NCI-H2196 (cell line): ENCODE results near the gene BTBD1.

ENCODE experiments used
- DNase-seq: peaks from one replicate; lab custom pipeline; 2025; ENCODE audit not compliant: unreplicated experiment; lab: John Stamatoyannopoulos, UW

BTBD1 gene

DNA sequence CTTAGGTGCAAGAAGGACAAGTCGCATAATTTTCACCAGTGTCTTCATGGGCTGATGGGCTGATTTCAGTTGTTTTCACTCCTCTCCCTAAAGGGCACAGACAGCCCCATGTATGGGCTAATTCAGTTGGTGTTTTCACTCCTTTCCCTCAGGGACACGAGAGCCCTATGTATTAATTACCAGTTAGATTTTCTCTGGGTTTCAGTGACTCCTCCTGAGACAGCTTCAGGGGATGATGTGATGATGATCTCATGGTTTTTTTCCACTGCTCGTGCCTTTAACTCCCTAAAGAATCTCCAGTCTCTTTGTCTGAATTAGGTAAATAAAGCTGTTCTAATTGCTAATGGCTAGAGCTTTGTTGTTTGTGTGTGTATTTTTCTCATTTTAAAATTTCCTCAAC lies 71.1 kb downstream of the BTBD1 start:
- no peak for DNase-seq

DNA sequence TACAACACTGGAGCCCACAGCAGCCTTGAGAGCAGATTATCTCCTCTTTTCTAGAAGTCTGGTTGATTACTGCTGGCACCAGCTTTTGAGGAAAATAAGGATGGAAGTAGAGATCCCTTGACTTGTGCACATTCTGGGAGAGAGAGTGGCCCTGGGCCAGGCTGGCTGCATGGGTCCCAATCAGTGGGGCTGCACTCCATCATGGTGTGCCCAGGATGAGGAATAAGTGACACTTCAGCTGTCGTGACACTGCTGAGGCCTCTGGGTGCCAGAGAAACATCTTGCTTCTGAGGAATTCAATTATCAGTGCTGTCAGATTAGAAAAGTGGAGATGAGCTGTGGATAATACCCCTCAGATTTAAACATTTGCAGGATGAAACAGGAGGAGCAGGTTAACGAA lies 72.0 kb downstream of the BTBD1 start:
- no peak for DNase-seq

DNA sequence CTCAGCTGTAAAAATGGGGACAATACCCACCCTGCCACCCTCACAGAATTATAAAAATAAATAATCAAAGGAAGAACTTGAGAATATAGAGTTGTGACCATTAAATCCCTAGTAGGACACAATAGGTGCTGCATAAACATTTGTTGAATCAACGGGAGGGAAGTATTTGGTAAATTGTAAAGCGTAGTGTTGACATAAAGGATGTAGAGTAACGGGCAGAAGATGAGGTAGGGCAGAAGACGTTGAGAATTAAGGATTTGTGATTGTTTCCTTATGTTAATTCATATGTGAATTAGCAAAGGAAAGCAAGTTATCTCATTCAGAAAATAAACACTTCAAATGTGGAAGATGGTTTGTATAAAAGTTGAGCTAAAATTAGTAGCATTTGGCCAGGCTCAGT lies 73.9 kb downstream of the BTBD1 start:
- no peak for DNase-seq

DNA sequence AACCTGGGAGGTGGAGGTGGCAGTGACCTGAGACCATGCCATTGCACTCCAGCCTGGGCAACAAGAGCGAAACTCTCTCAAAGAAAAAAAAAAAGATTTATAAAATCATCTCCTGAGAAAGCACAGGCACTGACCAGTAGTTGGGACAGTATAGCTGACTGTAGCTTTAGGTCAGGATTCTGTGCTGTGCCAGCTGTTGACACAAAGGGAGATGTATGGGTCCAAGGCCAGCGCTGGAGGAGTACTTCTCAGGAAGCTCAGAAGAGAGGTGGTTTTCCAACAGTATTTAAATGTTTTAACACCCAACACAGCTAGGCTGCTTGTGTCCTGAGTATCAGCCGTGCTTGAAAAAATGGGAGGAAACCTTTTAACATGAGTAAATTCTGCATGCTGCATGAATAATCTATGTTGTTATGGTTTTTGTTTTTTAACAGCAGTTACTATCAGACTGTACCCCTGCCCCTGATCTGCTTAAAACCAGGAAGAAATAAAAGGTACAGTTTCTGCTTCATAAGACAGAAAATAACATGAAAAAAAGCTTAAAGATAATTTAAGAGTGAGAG lies 74.5 kb downstream of the BTBD1 start:
- no peak for DNase-seq

DNA sequence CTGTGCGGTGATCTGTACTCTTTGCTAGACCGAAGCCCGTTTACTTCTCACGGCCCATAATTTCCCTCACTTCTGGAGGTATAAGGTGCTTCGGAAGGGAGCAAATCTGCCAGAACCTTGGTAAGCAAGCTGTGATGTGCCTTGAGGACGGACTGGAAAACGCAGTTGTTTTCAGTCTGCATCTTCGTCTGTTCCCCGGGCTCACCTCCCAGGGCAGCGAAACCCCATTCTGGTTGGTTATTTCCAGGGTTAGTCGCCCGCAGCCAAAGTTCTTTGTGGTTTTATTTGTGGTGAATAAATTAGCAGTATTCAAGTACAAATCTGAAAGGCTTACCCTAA lies 80.6 kb downstream of the BTBD1 start:
- DNase-seq: no peak

DNA sequence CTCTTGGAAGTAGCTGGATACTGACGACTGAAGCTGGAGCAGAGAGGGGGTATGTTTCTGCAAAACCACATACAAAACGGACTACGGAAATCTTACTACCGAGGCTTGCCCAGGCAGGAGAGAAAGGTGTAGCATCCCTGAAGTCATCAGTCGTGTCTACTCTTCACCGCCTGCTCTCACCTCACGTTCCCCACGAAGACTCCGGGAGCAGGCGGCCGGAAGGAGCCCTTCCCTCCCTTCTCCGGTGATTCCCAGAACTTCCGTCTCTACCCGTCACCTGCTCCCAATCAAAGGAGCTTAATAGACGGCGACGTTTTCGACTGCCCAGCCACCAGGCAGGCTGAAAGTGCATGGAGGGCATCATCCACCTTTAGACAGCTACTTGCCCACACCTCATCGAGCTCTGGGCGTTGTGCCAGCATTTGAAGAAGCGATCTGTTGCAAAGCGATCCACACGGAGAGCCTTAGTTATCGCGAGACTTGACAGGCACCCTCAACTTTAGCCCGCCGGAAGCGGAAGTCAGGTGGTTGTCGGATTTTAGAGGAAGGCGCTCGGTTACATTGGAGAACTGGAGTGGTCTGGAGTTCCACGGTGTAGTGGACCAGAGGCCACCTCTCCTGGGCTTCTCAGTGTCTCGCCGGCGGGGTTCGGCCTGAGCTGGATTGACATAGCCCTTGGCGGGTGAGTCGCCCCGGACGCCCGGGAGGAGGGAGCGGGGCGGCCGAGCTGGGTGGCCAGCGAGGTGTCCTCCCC lies 81.2 kb downstream of the BTBD1 start, which contains the start of gene RAMAC:
Gene RAMAC (plus strand): TSS at position 523 of the 754 bp plus-strand sequence. CDS start 2,809 bp downstream, outside the sequence.
- peak; percentile 90 for DNase-seq

DNA sequence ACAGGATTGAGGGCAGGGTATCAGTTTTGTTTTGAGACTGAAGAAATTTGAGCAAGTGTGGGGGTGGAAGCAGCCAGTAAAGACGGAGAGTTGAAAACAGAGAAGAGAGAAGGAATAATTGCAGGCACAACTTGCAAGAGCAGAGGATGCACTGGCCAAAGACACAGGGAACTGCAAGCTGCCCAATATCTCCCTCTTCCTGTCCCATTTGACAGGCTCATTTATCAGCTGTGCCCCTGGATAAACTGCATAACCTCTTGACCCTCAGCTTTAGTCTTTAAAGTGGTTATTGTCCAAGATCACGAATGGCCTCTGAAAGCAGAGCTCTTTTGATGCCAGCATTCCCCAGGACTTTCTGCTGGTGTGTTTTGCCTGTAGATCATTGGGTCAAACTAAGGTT lies 86.1 kb downstream of the BTBD1 start:
- DNase-seq: no peak

DNA sequence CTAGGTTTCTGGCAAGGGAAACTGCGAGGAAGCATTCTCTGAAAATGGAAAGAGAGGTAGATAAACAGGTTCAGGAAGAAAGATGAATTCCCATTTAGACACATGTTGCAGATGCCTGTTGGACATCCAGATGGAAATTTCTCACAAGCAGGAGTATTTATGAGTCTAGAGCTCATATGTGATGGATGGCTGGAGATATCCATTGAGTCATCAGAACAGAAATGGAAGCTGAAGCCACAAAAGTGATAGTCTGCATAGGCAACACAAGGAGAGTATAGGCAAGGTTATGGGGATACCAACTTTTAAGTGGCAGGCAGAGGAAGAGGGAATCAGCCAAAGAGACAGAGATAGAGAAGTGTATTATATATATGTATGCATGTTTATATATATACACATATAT lies 87.3 kb downstream of the BTBD1 start:
- DNase-seq: no peak

DNA sequence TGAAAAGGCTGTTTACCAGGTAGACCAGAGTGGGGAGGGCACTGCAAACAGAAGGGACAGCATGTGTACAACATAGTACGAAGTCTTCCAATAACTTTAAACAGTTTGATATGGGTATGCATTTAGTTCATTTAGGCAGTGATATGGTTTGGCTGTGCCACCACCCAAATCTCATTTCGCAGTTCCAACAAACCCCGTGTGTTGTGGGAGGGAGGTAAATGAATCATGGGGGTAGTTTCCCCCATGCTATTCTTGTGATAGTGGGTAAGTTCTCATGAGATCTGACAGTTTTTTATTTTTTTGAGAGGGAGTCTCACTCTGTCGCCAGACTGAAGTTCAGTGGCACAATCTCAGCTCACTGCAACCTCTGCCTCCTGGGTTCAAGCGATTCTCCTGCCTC lies 88.6 kb downstream of the BTBD1 start:
- no peak for DNase-seq

DNA sequence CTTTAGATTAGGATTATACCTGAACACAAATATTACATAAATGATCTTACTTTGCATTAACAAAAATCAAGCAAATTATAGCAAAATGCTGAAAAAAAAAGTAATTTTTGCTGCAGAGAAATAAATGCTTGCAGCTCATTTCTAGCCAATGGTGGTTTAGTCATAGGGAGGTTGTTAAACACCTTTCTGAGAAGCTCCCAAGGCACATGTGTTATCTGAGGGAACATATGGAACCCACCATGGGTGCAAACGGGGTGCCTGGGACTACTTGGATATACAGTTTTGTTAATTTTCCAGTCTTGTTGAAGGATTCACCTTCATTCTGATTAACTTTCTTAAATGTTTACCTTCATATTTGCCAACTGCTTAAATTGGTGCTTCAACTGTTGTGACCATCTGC lies 90.0 kb downstream of the BTBD1 start:
- no peak for DNase-seq

DNA sequence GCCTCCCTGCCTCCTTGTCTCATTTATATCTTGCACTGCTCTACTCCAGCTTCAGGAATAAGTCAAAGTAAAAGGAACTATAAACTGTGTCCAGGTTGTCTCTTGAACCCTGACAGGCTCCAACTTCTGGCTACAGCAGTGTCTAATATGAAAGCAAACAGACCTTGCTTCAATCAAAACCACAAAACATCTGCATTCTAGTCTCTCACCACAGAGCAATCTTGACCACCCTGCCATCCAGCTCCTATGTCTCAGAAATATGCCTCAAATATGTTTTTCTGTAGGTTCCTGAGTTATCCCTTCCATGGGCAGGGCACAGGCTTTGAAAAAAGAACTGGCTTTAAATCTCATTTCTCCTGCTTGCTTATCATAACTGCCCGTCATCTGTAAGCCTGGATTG lies 94.1 kb downstream of the BTBD1 start:
- no peak for DNase-seq

DNA sequence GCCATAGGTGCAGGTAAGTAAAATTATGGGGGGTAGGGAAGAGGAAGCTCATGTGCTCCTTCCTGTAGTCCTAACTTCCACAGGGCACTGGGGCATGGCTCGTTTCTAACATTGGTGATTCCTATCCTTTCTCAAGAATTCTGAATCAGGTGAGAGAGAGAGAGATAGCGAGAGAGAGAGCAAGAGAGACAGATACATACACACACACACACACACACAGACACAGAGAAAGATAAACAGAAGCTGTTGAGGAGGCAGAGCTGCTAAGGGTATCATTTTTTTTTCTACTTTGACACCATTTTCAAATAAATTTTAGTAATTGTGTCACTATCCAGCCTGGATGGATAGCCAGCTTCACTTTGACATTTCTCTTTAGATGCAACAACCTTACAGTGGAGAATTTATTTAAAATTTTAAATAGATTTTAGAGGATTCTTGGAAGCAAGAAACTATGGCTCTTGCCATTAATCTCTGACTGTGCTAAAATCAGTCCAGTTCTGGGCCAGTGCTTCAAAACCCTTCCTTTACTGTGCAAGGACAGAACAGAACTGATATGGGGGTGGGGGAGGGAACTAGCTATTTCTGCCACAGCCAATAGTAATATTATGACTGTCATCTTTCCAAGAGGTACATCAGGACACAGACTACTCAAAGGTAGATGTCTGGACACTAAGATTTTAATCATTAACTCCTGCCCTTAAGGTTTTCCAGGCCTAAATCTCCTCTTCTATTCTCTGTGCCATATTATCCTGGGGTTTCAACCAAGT lies 95.7 kb downstream of the BTBD1 start:
- no peak for DNase-seq

DNA sequence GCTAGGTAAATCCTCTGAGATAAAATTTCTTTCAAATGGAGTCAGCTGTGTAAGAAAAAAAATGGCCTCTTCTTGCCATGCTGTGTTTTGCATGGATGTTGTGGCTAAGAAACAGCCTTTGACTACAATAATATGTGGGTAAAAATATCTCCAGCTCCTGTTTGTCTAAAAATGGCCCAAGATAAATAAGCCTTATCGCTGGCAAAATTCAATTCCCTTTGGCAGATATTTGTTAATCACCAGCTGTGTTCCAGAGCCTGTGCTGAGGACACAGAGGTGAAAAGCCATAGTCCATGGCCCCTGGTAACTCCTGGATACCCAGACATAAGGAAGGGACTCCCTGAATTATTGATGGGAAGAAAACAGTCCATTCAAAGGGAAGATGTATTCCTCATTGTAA lies 96.4 kb downstream of the BTBD1 start:
- no peak for DNase-seq

DNA sequence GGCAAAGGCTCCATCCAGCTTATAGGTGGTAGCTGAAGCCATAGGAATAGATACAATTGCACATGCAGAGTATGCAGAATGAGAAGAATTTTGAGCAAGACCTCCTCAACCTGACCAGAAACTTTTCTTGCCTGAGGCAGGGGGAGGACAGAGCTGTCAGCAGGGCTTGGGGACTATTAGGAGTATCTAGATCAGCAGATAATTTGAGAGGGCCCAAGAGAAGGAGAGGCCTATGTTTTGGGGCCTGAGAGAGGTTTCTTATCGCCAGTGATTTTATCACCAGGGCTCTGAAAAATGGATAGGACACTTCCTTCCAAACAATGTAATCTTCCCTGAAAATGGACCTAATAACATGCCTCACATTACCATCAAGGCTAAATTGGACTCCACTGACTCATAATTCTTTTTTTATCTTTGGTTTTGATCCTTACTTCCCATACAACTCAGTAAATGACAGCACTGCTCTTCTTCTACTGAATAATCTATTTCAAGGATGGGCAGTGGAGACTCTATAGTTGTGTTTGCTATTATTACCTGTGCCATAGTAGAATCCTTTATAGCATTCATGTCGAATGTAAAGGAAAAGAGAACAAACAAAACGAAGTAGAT lies 96.9 kb downstream of the BTBD1 start:
- DNase-seq: no peak

DNA sequence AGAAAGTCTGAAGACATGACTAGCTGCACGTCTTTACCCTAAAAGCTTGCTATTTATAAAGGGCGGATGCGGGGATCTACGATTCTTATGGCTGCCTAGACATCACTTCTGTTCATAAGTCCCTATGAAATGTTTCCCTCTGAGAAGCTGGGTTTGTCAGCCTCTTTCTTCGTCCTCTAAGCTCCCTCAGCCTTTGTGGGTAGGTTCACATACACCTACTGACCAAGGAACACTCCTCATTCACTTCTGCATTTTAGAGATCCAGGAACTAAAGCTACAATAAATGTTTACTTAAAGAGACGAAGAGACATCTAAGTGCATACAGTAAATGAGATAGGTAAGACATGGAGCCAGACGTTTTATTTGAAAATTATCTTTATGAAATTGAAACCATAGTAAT lies 97.7 kb downstream of the BTBD1 start:
- no peak for DNase-seq

DNA sequence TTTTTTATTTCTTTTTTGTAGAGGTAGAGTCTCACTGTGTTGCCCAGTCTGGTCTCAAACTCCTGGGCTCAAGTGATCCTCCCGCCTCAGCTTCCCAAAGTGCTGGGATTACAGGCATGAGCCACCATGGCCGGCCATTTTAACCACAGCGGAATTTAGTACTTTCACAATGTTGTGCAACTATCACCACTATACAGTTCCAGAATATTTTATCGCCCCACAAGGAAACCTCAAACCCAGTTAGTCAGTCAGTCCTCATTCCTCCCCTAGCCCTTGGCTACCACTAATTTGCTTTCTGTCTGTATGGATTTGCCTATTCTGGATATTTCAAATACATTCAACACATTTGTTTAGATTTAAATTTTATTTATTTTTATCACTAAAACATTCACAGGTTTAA lies 99.0 kb downstream of the BTBD1 start:
- DNase-seq: no peak

DNA sequence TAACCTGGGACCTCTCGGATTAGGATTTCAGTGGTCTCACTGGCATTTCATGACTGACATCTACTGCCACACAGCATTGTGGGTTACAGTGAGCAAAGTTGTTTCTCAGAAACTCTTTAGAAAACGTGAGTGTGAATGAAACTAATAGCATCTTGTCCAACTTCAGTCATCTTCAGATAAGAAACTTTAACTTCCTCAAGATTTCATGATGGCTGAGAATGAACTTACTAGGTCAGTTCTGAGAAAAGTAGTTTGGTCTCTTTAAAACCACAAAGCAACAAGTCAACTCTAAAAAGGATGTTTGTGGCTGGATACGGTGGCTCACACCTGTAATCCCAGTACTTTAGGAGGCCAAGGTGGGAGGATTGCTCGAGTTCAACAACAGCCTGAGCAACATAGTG lies 100.4 kb downstream of the BTBD1 start:
- no peak for DNase-seq
